NK-92 treated with Interleukin-12 subunit alpha and Interleukin-12 subunit beta, amount 100 ng/mL, for 24 hours (cell line): Measurements from ENCODE around the gene POLD2.

Source experiments
- DNase-seq: peaks from one replicate; lab custom pipeline; 2025; lab: John Stamatoyannopoulos, UW

POLD2 gene

DNA sequence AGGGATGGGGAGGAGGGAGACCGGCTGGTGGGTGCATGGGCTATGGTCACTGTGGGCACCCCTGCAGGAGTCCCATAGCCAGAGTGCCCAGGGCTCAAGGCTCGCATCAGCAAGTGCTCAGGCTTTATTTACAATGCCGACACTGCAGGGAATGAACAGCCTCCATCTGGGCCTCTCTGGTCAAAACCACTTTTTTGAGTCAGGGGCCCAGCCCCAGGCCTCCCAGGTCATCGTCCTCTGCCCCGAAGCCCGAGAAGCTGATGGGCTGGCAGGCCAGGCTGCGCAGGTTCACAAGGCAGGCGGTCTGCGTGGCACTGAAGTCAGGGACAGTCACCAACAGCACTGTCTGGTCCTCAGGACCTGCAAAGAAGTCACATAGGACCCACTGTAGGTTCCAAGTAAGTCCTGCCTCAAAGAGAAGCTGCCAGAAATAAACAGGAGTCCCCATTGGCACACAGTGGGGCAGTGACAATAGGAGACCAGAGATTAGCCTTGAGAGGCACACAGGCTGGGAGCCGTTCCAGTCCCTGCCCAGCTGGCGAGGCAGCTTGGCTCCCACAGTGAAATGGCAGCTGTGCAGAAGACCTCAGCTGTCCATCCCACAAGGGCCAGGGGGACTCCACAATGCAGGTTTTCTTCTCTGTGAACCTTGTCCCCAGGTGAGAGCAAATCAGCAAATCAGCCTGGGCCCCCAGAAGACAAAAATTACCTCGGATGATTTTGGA, 8.6 kb downstream of the POLD2 start:
- DNase-seq = no peak

DNA sequence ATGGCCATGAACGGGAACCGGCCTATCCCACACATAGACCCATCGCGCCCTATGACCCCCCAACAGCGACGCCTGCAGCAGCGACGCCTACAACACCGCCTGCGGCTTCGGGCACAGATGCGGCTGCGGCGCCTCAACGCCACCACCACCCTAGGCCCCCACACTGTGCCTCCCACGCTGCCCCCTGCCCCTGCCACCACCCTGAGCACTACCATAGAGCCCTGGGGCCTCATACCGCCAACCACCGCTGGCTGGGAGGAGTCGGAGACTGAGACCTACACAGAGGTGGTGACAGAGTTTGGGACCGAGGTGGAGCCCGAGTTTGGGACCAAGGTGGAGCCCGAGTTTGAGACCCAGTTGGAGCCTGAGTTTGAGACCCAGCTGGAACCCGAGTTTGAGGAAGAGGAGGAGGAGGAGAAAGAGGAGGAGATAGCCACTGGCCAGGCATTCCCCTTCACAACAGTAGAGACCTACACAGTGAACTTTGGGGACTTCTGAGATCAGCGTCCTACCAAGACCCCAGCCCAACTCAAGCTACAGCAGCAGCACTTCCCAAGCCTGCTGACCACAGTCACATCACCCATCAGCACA, 9.5 kb downstream of the POLD2 start:
- no peak for DNase-seq

DNA sequence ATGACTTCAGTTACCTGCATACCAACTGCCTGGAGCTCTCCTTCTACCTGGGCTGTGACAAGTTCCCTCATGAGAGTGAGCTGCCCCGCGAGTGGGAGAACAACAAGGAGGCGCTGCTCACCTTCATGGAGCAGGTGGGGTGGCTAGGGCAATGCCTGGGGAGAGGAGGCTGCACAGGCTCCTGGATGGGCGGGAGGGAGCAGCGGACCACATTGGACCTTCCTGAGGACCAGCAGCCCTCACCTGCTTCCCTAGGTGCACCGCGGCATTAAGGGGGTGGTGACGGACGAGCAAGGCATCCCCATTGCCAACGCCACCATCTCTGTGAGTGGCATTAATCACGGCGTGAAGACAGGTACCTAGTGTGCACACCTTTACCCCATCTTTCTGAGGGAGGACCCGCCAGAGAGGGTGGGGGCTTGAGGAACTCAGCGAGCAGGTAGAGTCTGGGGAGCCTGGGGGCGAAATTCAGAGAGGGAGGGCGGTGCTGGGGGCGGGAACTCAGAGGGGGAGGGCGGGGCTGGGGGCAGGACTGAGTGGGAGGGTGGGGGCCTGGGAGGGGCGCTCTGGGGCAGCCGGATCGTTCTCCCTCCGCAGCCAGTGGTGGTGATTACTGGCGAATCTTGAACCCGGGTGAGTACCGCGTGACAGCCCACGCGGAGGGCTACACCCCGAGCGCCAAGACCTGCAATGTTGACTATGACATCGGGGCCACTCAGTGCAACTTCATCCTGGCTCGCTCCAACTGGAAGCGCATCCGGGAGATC, 10.2 kb downstream of the POLD2 start:
- DNase-seq = no peak

DNA sequence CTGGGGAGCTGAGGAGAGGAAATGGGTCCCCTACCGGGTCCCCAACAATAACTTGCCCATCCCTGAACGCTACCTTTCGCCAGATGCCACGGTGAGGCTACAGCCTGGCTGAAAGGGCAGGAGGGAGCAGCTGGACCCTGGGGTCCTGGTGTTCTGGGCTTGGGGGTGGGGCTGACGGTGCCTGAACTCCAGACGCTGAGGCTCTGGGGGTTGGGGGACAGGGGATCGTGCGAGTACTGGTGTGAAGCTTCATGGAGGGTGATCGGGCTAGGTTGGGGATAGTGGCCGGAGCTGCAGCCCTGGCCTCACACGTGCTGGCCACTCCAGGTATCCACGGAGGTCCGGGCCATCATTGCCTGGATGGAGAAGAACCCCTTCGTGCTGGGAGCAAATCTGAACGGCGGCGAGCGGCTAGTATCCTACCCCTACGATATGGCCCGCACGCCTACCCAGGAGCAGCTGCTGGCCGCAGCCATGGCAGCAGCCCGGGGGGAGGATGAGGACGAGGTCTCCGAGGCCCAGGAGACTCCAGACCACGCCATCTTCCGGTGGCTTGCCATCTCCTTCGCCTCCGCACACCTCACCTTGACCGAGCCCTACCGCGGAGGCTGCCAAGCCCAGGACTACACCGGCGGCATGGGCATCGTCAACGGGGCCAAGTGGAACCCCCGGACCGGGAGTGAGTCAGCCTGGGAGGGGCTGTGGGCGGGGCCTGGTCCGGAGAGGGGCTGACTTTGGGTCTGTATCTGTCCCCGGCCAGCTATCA, 10.9 kb downstream of the POLD2 start:
- no peak for DNase-seq

DNA sequence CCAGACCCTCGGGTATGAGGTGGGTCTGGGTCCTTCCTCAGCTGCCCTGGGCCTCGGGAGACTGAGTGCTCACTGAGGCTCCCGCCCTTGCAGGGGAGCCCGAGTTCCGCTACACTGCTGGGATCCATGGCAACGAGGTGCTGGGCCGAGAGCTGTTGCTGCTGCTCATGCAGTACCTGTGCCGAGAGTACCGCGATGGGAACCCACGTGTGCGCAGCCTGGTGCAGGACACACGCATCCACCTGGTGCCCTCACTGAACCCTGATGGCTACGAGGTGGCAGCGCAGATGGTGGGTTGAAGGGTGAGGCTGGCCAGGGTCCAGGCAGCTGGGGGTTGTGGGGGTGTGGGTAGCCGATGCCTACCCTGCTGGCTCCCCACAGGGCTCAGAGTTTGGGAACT, 11.6 kb downstream of the POLD2 start:
- no peak for DNase-seq

DNA sequence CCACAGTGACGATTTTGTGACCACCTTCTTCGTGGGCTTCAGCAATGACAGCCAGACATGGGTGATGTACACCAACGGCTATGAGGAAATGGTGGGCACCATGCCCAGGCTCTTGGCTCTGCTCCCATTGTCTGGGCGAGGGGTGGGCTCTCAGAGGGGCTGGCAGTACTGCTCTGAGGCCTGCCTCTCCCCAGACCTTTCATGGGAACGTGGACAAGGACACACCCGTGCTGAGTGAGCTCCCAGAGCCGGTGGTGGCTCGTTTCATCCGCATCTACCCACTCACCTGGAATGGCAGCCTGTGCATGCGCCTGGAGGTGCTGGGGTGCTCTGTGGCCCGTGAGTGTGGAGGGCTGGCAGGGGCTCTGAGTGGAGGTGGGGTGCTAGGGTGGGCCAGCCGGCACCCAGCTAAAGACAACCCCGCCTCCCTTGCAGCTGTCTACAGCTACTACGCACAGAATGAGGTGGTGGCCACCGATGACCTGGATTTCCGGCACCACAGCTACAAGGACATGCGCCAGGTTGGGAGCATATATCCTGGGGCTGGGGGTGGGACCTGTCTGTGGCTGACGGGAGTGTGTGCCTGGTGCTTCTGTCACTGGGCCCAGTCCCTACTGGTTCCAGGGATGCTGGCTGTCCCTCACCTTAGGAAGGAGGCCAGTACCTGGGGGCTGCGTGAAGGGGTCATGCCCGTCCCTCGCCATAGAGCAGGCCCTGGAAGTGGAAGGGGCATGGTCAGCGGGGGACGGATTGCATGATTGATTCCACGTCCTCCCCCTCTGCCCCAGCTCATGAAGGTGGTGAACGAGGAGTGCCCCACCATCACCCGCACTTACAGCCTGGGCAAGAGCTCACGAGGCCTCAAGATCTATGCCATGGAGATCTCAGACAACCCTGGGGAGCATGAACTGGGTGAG, 12.4 kb downstream of the POLD2 start:
- DNase-seq = no peak

DNA sequence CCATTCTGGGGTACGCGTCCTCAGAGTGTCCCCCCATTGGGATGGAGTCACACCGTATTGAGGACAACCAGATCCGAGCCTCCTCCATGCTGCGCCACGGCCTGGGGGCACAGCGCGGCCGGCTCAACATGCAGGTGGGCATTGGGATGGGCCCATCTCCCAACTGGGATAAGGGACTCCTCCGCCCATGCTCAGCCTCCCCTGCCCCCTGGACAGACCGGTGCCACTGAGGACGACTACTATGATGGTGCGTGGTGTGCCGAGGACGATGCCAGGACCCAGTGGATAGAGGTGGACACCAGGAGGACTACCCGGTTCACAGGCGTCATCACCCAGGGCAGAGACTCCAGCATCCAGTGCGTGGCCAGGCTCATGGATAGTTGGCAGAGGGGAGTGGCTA, 13.4 kb downstream of the POLD2 start:
- DNase-seq = no peak

DNA sequence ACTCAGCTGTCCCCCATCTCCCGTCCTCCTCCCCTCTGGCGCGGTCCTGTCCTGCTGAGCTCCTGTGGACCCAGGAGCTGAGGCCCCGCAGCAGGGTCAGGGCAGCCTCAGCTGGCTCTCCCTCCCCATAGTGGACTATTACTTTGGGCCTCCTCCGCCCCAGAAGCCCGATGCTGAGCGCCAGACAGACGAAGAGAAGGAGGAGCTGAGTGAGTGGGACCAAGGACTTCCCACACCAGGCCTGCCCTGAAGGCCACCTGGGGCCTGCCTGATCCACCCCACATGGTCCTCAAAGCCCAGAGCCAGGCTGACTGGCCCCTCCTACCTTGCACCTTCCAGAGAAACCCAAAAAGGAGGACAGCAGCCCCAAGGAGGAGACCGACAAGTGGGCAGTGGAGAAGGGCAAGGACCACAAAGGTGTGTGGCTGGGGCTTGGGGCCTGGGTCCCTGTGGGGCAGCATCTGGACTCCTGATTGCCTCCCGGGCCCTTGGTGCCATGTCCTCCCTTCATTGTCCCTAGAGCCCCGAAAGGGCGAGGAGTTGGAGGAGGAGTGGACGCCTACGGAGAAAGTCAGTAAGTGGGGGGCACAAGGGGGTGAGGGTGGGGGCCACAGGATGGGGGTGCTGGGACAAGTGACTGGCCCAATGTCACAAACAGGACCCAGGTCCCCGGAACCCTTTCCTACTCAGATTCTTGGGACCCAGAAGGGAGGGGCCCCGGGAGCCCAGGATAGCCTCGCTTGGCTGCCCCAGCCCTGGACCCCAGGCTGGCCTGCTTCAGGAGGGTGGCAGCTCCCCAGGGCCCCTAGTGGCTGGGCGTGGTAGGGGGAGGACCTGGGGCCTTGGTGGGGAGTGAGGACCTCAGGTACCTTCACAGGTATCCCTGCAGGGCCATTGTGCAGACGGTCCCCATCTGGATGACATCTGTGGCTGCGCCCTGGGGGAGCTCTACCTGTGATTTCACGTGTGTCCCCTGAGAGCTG, 14.3 kb downstream of the POLD2 start:
- DNase-seq = no peak

DNA sequence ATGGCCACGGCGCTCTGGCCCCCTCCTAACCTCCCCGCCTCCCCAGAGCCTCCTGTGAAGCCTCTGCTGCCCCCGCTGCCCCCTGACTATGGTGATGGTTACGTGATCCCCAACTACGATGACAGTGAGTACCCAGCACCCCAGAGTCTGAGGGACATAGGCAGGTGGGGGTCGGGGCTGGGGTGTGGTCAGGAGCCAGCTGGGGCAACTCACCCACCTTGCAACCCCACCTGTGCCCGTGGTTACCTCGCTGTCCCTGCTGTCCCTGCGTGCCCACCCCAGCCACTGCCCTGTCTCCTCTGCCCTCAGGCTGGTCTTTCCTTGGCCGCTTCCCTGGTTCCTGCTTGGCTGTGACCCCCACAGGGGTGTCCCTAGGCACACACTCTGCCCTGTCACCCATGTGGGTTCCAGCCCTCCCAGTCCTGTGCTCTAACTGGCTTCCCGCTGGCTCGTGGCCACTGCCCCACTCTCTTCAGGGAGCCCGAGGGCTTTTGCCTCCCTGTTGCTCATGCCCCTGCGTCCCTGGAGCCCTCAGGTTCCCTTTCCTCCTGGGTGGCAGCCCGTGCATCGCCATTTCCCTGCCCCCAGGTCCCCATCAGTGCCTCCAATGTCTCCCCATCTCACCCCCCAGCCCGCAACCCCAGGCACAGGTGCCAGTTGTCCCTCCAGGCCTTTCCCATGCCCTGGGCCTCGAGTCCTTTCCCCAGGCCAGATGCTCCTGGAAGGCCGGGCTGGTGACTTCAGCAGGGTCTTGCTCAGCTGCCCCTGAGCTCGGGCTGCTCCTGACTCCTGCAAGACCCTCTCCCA, 15.2 kb downstream of the POLD2 start:
- no peak for DNase-seq

DNA sequence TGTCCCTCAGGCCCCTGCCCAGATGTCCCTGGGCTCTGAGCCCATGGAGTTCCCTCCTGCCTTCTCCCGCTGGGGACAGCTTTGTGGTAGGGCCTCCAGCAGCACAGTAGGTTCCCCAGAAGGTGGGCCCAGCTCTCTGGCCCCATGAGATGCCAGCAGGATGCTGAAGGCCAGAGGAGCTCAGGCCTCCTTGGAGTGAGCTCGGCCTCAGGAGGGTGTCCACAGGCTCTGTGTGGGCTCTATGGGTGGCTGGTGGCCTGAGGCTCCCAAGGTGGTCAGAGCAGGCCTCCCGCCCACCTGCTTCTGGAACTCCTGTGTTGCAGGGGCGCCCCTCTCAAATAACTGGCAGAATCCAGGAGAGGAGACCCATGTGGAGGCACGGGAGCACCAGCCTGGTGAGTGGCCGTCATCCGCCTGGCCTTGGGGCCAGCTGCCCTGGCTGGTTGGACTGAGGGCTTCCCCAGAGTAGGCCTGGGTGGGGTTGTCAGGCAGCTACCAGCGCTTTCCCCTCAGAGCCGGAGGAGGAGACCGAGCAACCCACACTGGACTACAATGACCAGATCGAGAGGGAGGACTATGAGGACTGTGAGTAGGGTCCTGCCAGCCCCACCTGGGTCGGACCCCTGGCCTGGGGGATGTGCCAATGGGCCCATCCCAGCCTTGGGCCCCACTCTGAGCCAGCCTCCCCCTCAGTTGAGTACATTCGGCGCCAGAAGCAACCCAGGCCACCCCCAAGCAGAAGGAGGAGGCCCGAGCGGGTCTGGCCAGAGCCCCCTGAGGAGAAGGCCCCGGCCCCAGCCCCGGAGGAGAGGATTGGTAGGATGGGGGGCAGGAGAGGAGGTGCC, 16.0 kb downstream of the POLD2 start:
- no peak for DNase-seq

DNA sequence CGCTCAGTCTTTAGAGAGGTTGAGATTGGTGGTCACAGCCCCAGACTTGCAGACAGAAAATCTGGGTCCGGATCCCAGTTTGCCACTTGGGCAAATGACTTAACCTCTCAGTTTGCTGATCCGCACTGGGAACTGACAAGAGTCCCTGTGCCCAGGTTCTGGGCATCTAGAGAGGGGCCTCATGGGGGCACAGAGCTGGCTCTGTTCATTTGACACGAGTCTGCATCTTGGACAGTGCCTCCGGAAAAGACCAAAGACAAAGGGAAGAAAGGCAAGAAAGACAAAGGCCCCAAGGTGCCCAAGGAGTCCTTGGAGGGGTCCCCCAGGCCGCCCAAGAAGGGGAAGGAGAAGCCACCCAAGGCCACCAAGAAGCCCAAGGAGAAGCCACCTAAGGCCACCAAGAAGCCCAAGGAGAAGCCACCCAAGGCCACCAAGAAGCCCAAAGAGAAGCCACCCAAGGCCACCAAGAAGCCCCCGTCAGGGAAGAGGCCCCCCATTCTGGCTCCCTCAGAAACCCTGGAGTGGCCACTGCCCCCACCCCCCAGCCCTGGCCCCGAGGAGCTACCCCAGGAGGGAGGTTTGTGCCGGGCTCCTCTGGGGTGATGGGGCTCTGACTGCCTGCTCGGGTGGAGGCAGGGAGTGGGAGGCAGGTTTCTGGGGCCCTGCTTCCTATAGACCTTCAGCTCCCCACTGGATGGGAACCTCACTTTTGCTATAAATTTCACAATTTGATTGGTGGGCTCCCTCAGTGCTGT, 16.9 kb downstream of the POLD2 start:
- no peak for DNase-seq

DNA sequence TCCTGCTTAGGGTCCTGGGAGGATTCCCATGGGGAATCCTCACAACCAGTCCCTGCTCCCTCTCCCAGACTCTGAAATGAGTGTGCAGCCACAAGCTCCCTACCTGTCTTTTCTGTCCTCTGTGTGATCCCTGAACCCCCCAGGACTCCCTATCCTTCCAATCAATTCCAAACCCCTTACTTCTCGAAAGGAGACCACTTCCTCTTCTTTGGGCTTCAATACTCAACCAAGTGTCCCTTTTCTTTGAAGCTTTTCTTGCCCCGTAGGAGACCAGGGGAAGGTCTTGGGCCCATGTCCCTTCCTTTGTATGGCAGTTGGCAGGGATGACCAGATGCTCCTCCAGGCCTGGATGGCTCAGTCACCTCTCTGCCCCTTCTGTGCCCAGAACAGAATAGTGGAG, 17.5 kb downstream of the POLD2 start:
- no peak for DNase-seq

DNA sequence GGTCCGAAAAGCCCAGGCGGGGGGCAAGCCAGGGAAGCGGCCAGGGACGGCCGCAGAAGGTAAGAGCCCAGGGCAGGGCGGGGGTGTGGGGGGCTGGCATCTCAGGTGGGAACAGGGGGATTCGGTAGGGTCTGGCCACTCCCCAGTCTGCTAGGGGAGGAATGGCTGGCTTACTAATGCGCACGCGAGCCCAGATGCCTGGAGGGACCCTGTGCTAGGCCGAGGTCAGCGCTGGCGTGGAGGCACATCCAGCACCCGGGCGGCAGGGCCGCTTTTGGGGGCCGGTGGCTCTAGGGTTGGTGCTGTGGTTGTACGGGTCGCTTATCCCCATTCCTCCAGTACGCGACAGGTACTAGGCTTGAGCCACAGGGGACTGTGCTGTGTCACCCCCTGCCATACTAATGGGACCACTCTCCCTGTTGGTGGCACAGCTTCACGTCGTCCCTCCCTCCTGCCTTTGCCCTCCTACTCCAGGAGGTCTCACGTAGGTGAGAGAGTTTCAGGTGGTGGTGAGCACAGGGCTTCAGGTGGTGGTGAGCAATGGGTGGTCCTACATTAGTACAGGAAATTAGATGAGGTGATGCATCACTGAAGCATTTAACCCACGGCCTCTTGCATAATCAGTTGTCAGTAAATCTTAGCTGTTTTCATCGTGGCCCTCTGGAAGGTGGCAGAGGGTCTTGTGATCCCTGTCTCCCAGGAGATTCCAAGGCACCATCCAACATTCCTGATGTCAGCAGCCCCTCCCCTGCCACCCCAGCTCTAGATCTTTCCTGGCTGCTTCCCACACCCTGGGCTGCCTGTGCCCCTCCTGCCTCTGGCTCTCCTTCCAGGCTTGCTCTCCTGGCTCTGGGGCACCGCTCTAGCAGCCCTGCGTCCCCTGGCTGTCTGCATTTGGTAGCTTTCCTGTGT, 18.2 kb downstream of the POLD2 start:
- no peak for DNase-seq

DNA sequence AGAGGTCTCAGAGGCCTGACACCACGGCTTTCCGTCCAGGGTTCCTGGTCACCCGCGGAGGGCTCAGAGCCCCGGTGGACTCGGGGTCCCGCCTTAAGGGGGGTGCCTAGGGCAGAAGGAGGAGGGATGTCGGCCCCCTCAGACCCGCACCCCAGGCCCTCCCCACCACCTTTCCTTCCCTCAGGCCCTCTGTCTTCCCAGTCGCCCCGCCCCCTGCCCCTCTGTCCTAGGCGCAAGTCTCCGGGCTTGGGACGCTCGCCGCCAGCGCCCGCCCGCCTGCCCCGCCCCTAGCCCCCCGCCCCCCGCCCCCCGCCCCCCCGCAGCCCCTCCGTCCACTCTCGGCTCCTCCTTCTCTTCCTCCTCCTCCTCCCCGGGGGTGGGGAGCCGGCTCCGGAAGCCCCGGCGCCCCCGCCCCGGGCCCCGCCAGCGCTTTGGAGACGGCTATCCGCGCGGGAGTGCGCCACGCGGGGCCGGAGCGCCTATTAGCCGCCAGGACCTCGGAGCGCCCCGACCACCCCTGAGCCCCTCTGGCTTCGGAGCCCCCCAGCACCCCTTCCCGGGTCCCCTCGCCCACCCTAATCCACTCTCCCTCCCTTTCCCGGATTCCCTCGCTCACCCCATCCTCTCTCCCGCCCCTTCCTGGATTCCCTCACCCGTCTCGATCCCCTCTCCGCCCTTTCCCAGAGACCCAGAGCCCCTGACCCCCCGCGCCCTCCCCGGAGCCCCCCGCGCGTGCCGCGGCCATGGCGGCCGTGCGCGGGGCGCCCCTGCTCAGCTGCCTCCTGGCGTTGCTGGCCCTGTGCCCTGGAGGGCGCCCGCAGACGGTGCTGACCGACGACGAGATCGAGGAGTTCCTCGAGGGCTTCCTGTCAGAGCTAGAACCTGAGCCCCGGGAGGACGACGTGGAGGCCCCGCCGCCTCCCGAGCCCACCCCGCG, 19.2 kb downstream of the POLD2 start, which contains the start of gene AEBP1:
TSS of gene AEBP1 (plus strand) at position 423 of the 937 bp plus-strand sequence. CDS start at position 744, 321 bp downstream.
- DNase-seq = no peak

DNA sequence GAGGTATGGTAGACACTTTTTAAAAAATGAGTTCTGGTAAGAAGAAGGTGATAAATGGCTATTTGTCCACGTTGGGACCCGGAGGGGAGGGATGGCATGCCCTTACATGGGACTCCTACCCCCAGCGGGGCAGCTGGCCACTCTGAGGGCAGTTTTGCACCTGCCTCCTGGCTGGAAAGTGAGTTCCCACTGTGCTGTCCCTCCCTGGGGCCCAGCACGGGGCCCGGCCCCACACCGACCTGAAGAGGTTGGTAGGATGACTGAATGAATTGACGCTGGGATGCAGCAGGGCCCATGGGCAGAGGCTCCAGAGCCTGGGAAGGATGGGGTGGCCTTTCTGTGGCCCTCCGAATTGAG, 19.8 kb downstream of the POLD2 start:
- DNase-seq = no peak
